ENCODE data around the gene TUBB3. TPM values are rescaled to one million over a fixed set of nuclear protein-coding genes. Genes with fewer than 3 reads are reported as not detected.

TUBB3 gene
- total RNA-seq, 1 experiment from 2014 or later = 164 TPM

- no peak overlapping the region for H2BK12ac ChIP-seq (ENCODE audit: insufficient read length, low read depth, low read length)
- H3K4me1 ChIP-seq (ENCODE audit: insufficient read depth, low read length) = no peaks in the 10 kb centered on the region
- H3K23me2 ChIP-seq (ENCODE audit: insufficient read length, low read depth, low read length, poor library complexity, severe bottlenecking) = no peaks in the 10 kb centered on the region
- H2BK20ac ChIP-seq (ENCODE audit: low read depth, low read length, poor library complexity, severe bottlenecking) = no peak overlapping the region
- no CpG with 5 or more reads among the region's 15 CpGs for WGBS (ENCODE audit: extremely low coverage, insufficient read length, low lambda C conversion rate)
- no peak for TF ChIP-seq CTCF (conservative IDR thresholded peaks at IDR 0.05)
- no peak overlapping the region for H3K4me3 Mint-ChIP-seq
- H2AFZ ChIP-seq (ENCODE audit: low read length) = no peak overlapping the region
- no peak for DNase-seq
- no peak overlapping the region for H3K27ac ChIP-seq (ENCODE audit: insufficient read length, low read depth, low read length)
- no peak overlapping the region for H3K23ac ChIP-seq (ENCODE audit: insufficient read length, low read depth, low read length)
- H2AK5ac ChIP-seq (ENCODE audit: insufficient read length, low read length) = no peak overlapping the region
- no peak overlapping the region for H3T11ph ChIP-seq (ENCODE audit: low read length)
- H2BK15ac ChIP-seq (ENCODE audit: low read depth, low read length) = no peak overlapping the region
- no peaks in the 10 kb centered on the region for H3K79me2 ChIP-seq (ENCODE audit: insufficient read depth, low read length)
- no peak overlapping the region for H3K4me2 ChIP-seq (ENCODE audit: insufficient read depth, insufficient read length, low read length)
- no peak overlapping the region for H3K18ac ChIP-seq (ENCODE audit: insufficient read length, low read depth, low read length)
- no peak overlapping the region for H3K9ac ChIP-seq (ENCODE audit: extremely low read depth, insufficient read length, low read length)
- H3K56ac ChIP-seq (ENCODE audit: insufficient read length, low read depth, low read length) = no peak overlapping the region
- H2BK120ac ChIP-seq (ENCODE audit: low read depth, low read length, poor library complexity, severe bottlenecking) = no peak overlapping the region
- peaks cover 10 to 11% of the 10 kb centered on the region in 2 experiments for H3K4me1 Mint-ChIP-seq
- no peak overlapping the region for H4K8ac ChIP-seq (replicated peaks; ENCODE audit: insufficient read length, low read depth, low read length)
- no peaks in the 10 kb centered on the region for H3K79me1 ChIP-seq (ENCODE audit: insufficient read depth, low read depth, low read length, poor library complexity, severe bottlenecking)
- no peaks in the 10 kb centered on the region for H3K9me3 ChIP-seq (ENCODE audit: control insufficient read depth, low read depth, low read length)
- H4K5ac ChIP-seq (ENCODE audit: insufficient read length, low read depth, low read length) = no peak overlapping the region
- H3K27me3 ChIP-seq (ENCODE audit: insufficient read depth, low read length) = no peaks in the 10 kb centered on the region
- peaks cover 14 to 45% (median 45%) of the 10 kb centered on the region in 3 experiments for H3K36me3 Mint-ChIP-seq (ENCODE audit: insufficient read depth in 1 of 3, low read depth in 3 of 3)
- no peaks in the 10 kb centered on the region for H3K27me3 Mint-ChIP-seq (ENCODE audit: low read depth)
- H2BK5ac ChIP-seq (ENCODE audit: insufficient read length, low read length) = no peak overlapping the region
- peak overlapping the region in 1 of 3 experiments; percentile 32; a peak in 1 of 7 replicates for H3K27ac Mint-ChIP-seq
- H3K14ac ChIP-seq (ENCODE audit: insufficient read depth, low read length) = no peak overlapping the region
- H3K4ac ChIP-seq (ENCODE audit: low read depth, low read length) = no peak overlapping the region
- H4K20me1 ChIP-seq (ENCODE audit: control insufficient read depth, insufficient read depth, insufficient read length) = no peaks in the 10 kb centered on the region
- no peak overlapping the region for H4K91ac ChIP-seq (ENCODE audit: insufficient read length, low read depth, low read length)
- no peaks in the 10 kb centered on the region; a peak in 2 of 5 replicates for H3K9me3 Mint-ChIP-seq
Measured at GRCh38 chr16:89956505-89957215, 33.5 kb downstream of the TUBB3 start.
